ENCODE results near the gene ELAPOR1.

- no peak for TF ChIP-seq CTCF (IDR thresholded peaks at IDR 0.05)
- no peak for TF ChIP-seq POLR2A (IDR thresholded peaks at IDR 0.05)
Observed at GRCh38 chr1:109149874-109150601, 36.1 kb downstream of the ELAPOR1 start.

All from stomach (tissue), 4 donors.